ENCODE measurements around the gene MAMLD1.

MAMLD1 gene

GRCh38 chrX:150406596-150406995, 43.5 kb downstream of the MAMLD1 start:
- DNase-seq (ENCODE audit: low read depth in 2 of 2) = no peak

DNA sequence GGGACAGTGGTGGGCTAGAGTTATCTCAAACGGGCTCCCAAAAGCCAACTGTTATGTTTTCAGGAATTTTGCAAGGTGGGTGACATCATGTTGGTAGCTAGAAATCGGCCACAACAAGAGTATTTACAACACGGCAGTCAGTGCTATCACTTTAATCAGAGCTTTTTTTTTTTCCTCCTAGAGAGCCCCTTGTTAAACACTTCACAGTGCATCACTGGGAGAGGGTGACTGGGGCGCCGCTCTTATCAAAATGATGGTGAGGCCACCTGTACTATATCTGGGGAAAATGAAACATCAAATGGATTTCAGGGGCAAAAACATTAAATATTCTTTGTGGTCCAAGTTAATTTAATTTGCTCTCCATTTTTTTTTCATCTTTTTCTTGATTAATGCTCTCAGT, 44.9 kb downstream of the MAMLD1 start:
- DNase-seq (ENCODE audit: low read depth in 2 of 2) = no peak

DNA sequence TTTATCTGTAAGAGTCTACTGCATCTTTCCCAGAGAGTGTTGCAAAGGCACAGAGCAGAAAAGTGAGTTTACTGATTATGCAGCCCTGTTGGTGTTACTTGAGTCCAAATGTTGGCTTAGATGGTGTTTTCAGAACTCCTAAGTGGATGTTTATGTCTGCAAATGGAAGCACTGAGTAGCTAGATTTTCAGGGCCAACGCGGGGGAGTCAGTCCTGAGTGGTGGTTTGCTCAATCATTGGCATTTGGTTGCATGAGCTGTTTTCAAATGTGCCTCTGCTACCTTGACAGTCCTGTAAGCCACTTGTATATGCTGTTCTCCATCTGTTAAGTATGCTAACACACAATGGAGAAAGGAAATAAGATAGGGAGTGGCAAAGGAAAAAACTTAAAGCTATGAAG, 45.4 kb downstream of the MAMLD1 start:
- DNase-seq (ENCODE audit: low read depth in 2 of 2) = no peak

- DNase-seq (ENCODE audit: low read depth in 2 of 2) = no peak
These were observed 46.4 kb downstream of the MAMLD1 start for GRCh38 chrX:150409486-150409885.

DNA sequence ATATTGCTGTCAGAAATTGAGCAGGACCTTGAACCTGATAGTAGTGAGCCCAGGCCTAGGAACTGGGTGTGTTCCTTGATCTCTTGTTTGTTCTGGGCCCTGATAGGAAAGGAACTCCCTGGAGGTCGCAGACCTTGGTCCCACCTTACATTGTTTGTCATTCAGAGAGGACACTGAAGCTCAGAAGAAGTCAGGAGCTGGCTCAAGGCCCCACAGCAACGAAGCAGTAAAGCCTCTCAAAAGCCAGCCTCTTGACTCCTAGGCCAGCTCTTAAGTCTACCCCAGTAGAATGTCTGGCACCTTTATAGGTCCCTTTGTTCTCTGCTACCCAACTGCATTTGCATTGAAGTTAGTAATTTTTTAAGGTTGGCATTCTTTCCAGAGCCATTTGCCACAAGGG, 46.8 kb downstream of the MAMLD1 start:
- DNase-seq (ENCODE audit: low read depth in 2 of 2) = no peak

DNA sequence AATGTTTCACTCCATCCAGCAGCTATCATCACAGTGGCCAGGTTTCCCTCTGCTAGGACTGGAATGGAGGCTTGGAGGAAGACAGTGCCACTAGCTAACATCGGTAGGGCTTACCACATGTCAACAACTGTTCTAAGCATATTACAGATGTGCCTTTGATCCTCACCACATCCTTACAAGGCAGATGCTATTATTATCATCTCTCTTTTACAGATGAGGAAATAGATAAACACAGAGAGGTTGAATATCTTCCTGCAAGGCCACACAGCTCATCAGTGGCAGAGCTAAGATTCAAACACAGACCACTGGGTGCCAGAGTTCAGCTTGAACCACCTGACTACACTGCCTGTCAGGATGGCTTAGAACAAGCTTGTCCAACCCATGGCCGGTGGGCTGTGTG, 47.4 kb downstream of the MAMLD1 start:
- no peak for DNase-seq (ENCODE audit: low read depth in 2 of 2)

GRCh38 chrX:150411656-150412055, 48.5 kb downstream of the MAMLD1 start:
- DNase-seq (ENCODE audit: low read depth in 2 of 2) = no peak

DNA sequence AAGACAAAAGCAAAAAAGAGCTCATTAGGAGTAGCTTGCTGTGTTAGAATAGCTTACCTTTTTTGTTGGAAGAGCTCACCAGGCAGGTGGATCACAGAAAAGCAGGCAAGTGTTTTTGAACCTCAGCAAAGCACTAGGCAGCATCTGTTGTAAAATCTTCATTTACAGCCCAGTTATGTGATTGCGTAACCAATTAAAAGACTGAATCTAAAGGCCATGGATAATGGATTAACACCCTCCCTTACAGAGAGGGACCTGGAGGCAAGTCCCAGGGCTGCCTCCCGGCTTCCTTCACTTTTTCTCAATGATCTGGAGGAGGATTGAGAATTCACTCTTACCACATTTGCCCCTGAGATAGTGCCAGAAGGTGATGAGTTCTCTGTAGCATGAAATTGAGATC, 51.1 kb downstream of the MAMLD1 start:
- DNase-seq (ENCODE audit: low read depth in 2 of 2) = no peak

DNA sequence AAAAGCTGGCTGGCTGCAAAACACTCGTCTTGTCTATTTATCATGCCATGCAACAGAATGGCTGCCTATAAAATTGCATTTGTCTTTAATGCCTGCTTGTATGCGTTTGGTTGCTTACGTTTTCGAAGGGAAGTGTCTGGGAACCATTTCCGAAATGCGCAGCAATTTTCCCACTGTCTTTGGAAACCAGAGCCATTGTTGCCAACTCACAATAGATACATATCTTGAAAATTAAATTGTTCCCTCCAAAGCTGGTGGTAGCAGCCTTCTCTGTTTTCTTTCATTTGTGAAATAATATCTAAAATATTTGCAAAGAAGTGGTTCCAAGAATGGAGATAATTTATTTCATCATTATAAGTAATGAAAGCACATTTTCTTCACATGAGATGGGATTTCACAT, 53.4 kb downstream of the MAMLD1 start:
- DNase-seq (ENCODE audit: low read depth in 2 of 2) = no peak

- DNase-seq (ENCODE audit: low read depth in 2 of 2) = no peak
These were observed 58.7 kb downstream of the MAMLD1 start for GRCh38 chrX:150421816-150422215.

GRCh38 chrX:150429594-150429993, 66.5 kb downstream of the MAMLD1 start:
- DNase-seq (ENCODE audit: low read depth in 2 of 2) = no peak

GRCh38 chrX:150436195-150436594, 73.1 kb downstream of the MAMLD1 start:
- no peak for DNase-seq (ENCODE audit: low read depth in 2 of 2)

GRCh38 chrX:150438165-150438564, 75.0 kb downstream of the MAMLD1 start:
- DNase-seq (ENCODE audit: low read depth in 2 of 2) = no peak

DNA sequence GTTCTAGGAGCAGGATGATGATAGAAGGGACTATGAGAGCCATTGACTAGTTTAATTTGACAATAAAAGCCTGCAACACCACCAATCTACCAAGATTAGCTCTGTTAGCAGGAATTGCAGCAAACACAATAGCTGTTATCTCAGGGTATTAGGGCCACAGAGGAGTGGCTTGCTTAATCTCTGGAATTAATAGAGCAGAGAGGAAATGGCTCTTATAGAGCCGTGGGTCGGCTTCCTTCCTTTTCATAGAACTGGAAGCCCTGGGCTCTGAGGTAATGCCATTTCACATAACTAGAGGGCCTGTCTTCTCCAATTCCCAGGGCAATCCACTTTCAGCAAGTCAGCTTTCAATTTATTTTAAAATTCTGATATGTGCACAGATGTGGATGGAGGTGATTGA, 83.0 kb downstream of the MAMLD1 start:
- no peak for DNase-seq (ENCODE audit: low read depth in 2 of 2)

DNA sequence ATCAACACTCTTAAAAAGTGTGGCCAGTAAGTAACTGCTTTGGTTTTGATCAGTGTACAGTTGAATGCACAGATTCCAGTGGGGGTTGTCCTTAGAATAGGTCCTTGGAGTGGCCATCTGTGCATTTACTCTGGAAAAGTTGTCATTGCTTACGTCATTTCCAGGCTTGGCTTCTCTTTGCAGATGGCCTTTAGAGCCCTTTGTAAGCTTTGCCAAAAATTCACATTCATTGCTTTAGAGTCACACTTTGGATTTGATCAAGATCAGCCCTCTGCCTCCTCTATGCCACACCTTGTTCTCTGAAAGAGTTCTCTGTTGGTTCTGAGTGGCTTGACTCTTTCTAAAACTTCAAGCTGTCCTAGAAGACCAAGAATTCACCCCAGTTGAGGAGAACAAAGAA, 83.9 kb downstream of the MAMLD1 start:
- no peak for DNase-seq (ENCODE audit: low read depth in 2 of 2)

DNA sequence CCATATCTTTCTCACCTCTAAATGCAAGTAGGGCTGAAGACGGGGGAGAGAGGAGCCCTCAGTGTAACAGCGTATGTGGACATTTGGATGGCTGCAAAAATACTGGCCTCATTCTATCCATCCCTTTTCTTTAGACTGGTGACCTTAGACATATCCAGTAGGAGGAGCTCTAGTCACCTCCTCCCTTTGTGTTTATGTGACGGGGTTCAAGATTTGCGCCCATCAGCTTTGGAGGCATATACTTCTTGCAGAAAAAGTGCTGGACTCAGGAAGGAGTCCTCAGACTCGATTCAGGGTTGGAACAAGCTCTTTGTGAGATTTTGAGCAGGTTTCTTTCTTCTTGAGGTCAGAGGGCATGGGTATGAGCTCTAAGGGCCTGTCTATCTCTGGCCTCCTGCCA, 86.2 kb downstream of the MAMLD1 start:
- no peak for DNase-seq (ENCODE audit: low read depth in 2 of 2)

DNA sequence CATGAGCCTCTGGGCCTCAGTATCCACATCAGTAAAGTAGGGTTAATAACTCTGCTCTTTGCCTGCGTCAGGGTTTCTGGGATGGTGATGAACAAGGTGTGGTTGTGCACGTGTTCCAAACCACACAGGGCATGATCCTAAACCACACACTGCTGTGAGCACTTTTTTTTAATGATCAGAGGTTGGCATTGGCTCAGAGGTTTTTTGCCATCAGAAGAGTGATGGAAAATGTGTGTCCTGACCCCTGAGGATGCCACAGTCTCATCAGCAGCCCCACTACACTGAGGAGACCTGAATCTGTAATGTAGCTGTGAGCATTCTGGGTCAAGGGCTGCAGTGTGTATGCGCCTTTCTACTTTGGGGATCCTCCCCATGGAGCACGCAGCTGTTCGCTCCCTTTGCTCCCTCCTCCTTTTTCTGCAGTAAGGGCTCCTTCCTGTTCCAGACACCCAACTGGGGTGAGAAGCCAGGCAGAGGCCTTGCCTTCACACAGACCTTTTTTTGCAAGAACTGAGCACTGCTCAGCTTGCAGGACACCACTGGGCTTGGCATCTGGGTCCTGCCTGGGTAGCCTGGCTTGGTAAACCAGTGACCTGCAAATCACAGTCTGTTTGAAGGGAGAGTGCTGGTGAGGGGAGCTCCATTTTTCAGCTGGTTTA, 87.5 kb downstream of the MAMLD1 start:
- no peak for DNase-seq (ENCODE audit: low read depth in 2 of 2)

DNA sequence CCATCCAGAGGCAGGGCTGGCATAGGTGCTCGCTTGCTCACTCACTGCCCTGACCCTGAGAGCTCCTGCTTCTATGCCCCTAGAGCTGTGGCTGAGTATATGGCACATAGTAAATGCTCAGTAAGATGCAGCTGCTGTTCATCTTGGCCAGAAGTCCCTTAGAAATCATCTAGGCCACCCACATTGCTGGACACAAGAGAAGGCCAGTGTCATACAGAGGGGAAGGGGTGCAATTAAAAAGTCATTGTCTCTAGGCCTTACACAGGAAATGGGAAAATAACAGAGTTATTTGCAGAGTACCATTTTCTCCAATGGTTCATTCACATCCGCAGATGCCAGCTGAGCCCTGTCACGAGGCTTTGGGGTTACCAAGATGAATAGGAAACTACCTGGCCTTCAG, 88.8 kb downstream of the MAMLD1 start:
- DNase-seq (ENCODE audit: low read depth in 2 of 2) = no peak

DNA sequence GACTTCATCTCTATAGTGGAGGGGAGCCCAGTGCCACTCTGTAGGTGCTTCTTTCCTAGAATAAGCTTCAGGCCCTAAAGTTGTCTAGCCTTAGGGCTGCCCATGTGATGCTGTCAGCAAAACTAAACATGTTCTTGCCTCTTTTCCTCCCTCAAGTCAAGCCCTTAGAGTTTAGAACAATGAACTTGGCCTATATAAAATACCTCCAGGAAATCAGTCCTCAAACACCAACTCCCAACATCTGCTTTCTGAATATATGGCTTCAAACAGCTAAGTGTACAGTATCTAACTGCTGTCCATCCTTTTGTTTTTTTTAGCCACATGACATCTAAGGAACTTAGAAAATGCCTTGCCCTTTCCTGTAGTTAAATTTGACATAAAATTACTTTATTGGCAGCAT, 91.0 kb downstream of the MAMLD1 start:
- no peak for DNase-seq (ENCODE audit: low read depth in 2 of 2)

DNA sequence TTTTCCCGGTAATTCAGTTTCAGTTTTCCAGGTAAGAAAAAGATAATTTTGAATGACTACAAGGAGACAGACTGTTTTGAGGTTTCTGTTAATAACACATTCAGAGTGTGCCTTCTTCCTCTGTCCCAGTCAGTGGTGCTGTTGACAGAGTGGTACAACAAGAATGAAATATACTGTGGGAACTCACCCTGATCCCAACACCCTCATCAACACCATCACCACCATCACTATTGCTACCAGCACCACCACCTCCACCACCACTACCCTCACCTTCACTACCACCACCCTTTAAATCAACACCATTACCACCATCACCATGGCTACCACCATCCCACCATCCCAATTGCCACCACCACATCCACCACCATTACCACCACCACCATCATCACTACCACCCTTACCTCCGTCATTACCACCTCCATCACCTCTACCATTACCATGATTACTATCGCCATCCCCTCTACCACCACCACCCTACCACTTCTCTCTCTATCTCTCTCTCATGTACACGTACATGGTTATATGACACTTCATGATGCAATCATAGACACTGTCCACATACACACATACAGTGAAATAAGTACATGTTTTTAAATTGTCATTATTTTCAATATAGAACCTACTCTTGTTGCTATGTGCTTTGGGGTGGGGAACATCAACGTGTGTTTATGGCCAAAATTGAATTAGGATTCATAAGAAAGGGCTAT, 91.5 kb downstream of the MAMLD1 start:
- no peak for DNase-seq (ENCODE audit: low read depth in 2 of 2)

- no peak for DNase-seq (ENCODE audit: low read depth in 2 of 2)
These were observed 92.1 kb downstream of the MAMLD1 start for GRCh38 chrX:150455215-150455608.

DNA sequence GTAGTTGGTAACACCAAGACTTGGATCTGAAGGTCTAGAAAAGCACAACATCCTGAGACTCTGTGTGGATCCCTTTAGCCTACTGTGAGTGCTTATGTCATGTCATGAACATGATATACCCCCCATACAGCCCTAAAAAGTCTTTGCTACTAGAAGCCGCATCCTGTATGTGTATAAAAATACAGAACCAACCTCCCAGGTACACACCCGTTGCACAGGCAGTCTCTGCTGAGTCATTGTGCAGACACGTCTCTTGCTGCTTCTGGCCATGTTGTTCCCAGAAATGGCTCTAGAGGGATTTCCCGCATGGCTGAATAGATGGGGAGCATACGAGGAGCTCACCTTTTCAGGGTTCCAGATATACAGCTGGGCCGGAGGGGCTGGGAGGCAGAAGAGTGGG, 93.3 kb downstream of the MAMLD1 start:
- no peak for DNase-seq (ENCODE audit: low read depth in 2 of 2)

- DNase-seq (ENCODE audit: low read depth in 2 of 2) = no peak
These were observed 93.8 kb downstream of the MAMLD1 start for GRCh38 chrX:150456941-150457340.

DNA sequence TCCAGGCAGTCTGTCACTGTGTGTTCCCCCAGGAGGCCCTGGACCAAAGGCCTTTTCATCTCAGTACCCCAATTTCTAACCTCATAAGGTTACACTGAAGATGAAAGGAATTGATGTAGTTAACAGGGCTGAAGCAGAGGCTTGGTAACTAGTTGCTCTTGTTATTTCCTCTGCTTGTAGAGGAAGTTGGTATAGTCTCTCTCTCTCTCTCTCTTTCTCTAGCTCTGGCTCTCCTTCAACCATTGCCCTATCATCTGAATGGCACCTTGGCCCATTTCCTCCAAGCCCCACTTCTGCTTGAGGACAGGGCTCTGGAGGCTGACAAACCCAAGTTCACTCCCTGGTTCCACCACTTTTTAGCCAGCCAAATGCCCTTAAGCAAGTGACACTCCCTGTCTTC, 96.1 kb downstream of the MAMLD1 start:
- no peak for DNase-seq (ENCODE audit: low read depth in 2 of 2)

Measured in stimulated activated CD8-positive, alpha-beta memory T cell treated with anti-CD3 and anti-CD28 coated beads, Interleukin-15, amount 100 ng/mL, for 48 hours (primary cell).